HepG2 (cell line): ENCODE results near the gene SOX12. TPM values are rescaled to one million over a fixed set of nuclear protein-coding genes. Genes with fewer than 3 reads are reported as not detected.
A peak's percentile ranks its signal among the peaks of the same experiment; 100 is the strongest.

Experiments used
- CBX2 ChIP-seq, 2 experiments: fragments of 200-600 bp in 1 of 2; sonication (generic); formaldehyde crosslinking in 1 of 2; IDR thresholded peaks; 2 replicates each; pipeline versions ENCODE4 v1.7.0 to v1.8.1; 2018 to 2022; ENCODE audit warnings: low read depth in 2 of 2, low read length in 1 of 2, mild to moderate bottlenecking in 1 of 2, missing genetic modification reagents in 1 of 2
- FOXC1 ChIP-seq: sonication (generic); formaldehyde crosslinking; IDR thresholded peaks from 2 replicates; pipeline ENCODE4 v1.8.0; 2022; ENCODE audit warnings: mild to moderate bottlenecking, missing genetic modification reagents, borderline replicate concordance
- HMG20A ChIP-seq: IDR thresholded peaks from 2 replicates; pipeline ENCODE4 v1.6.1; 2016; ENCODE audit warnings: borderline replicate concordance
- HOXA7 ChIP-seq: sonication (generic); formaldehyde crosslinking; IDR thresholded peaks from 2 replicates; pipeline ENCODE4 v1.8.1; 2022; ENCODE audit warnings: mild to moderate bottlenecking, missing genetic modification reagents, moderate library complexity
- IKZF4 ChIP-seq: sonication (generic); formaldehyde crosslinking; IDR thresholded peaks from 2 replicates; pipeline ENCODE4 v1.5.1; 2020; ENCODE audit warnings: borderline replicate concordance, mild to moderate bottlenecking, low read depth, missing genetic modification reagents; ENCODE audit errors: not compliant biosample characterization
- ISX ChIP-seq: sonication (generic); formaldehyde crosslinking; conservative IDR thresholded peaks from 2 replicates; pipeline ENCODE4 v1.5.0; 2020; ENCODE audit warnings: missing genetic modification reagents
- KAT2B ChIP-seq: fragments of 150-350 bp; IDR thresholded peaks from 2 replicates; pipeline ENCODE4 v1.6.1; 2014; ENCODE audit warnings: low read depth, low read length, borderline replicate concordance
- KDM5A ChIP-seq: fragments of 200-600 bp; sonication (generic); IDR thresholded peaks from 2 replicates; pipeline ENCODE4 v1.7.0; 2018; ENCODE audit warnings: antibody characterized with exemption, mild to moderate bottlenecking, low read length, borderline replicate concordance
- MEIS1 ChIP-seq: sonication (generic); formaldehyde crosslinking; IDR thresholded peaks from 2 replicates; pipeline ENCODE4 v1.9.0; 2021; ENCODE audit warnings: mild to moderate bottlenecking, missing genetic modification reagents, moderate library complexity, borderline replicate concordance
- NFKBIZ ChIP-seq: IDR thresholded peaks from 2 replicates; pipeline ENCODE4 v1.6.1; 2018; ENCODE audit warnings: missing genetic modification reagents, missing compliant biosample characterization
- RBAK ChIP-seq: sonication (generic); formaldehyde crosslinking; IDR thresholded peaks from 2 replicates; pipeline ENCODE4 v1.5.1; 2020; ENCODE audit warnings: mild to moderate bottlenecking, missing genetic modification reagents
- SALL1 ChIP-seq: sonication (generic); formaldehyde crosslinking; IDR thresholded peaks from 2 replicates; pipeline ENCODE4 v1.8.0; 2022; ENCODE audit warnings: mild to moderate bottlenecking, missing genetic modification reagents
- SIN3B ChIP-seq: fragments of 150-350 bp; IDR thresholded peaks from 2 replicates; pipeline ENCODE4 v1.6.1; 2014; ENCODE audit warnings: low read length
- SNAPC5 ChIP-seq: sonication (generic); formaldehyde crosslinking; IDR thresholded peaks from 2 replicates; pipeline ENCODE4 v1.8.1; 2023; ENCODE audit warnings: mild to moderate bottlenecking, missing genetic modification reagents, borderline replicate concordance
- SNRNP70 ChIP-seq: fragments of 200-400 bp; formaldehyde crosslinking; IDR thresholded peaks from 2 replicates; pipeline ENCODE4 v1.6.1; 2017; ENCODE audit warnings: mild to moderate bottlenecking, low read depth, low read length, moderate library complexity
- STAT6 ChIP-seq: sonication (generic); formaldehyde crosslinking; IDR thresholded peaks from 2 replicates; pipeline ENCODE4 v1.4.0; 2020; ENCODE audit warnings: missing genetic modification reagents, mild to moderate bottlenecking, borderline replicate concordance
- THAP8 ChIP-seq: sonication (generic); formaldehyde crosslinking; IDR thresholded peaks from 2 replicates; pipeline ENCODE4 v1.5.1; 2020; ENCODE audit warnings: missing genetic modification reagents, mild to moderate bottlenecking, borderline replicate concordance
- ZFP90 ChIP-seq: sonication (generic); formaldehyde crosslinking; IDR thresholded peaks from 2 replicates; pipeline ENCODE4 v1.8.0; 2022; ENCODE audit warnings: missing genetic modification reagents, mild to moderate bottlenecking, inconsistent platforms, borderline replicate concordance
- ZNF160 ChIP-seq: sonication (generic); formaldehyde crosslinking; IDR thresholded peaks from 2 replicates; pipeline ENCODE4 v1.8.0; 2022; ENCODE audit warnings: mild to moderate bottlenecking, inconsistent platforms, missing genetic modification reagents
- ZNF225 ChIP-seq: sonication (generic); formaldehyde crosslinking; IDR thresholded peaks from 2 replicates; pipeline ENCODE4 v1.4.0; 2020; ENCODE audit warnings: mild to moderate bottlenecking, missing genetic modification reagents
- ZNF354B ChIP-seq: sonication (generic); formaldehyde crosslinking; IDR thresholded peaks from 2 replicates; pipeline ENCODE4 v1.8.0; 2022; ENCODE audit warnings: mild to moderate bottlenecking, missing genetic modification reagents
- ZNF460 ChIP-seq: sonication (generic); formaldehyde crosslinking; IDR thresholded peaks from 2 replicates; pipeline ENCODE4 v1.5.1; 2020; ENCODE audit warnings: missing genetic modification reagents, mild to moderate bottlenecking, borderline replicate concordance
- ZNF768 ChIP-seq: sonication (generic); formaldehyde crosslinking; IDR thresholded peaks from 2 replicates; pipeline ENCODE4 v1.4.0; 2020; ENCODE audit warnings: missing genetic modification reagents
- ZNF780A ChIP-seq: sonication (generic); formaldehyde crosslinking; IDR thresholded peaks from 2 replicates; pipeline ENCODE4 v1.8.0; 2022; ENCODE audit warnings: mild to moderate bottlenecking, missing genetic modification reagents, moderate library complexity
- polyA plus RNA-seq, 8 experiments: library from polyadenylated mRNA; depleted of rRNA in 3 of 8; stranded (reverse) in 7 of 8; unstranded in 1 of 8; fragments of >200 nt; fragmentation: Illumina TruSeq in 4 of 8; extraction: Trizol in 4 of 8; gene quantifications; 2 replicates each; pipeline versions ENCODE4 v1.2.1 to v1.2.3, GENCODE V29; 2011 to 2016; ENCODE audit warnings: low read depth in 4 of 8, missing spikeins in 1 of 8, mixed read lengths in 1 of 8; ENCODE audit not compliant: insufficient read depth in 1 of 8
- total RNA-seq, 5 experiments: library from RNA; depleted of rRNA; stranded (reverse); fragments of >200 nt; fragmentation: Illumina TruSeq; extraction: Trizol; gene quantifications; 2 replicates each; pipeline ENCODE4 v1.2.3, GENCODE V29; 2016; ENCODE audit warnings: low read depth in 1 of 5
- TF ChIP-seq, protein P1 (sequence below): sonication (generic); formaldehyde crosslinking; IDR thresholded peaks from 2 replicates; pipeline ENCODE4 v1.8.1; 2023; ENCODE audit warnings: mild to moderate bottlenecking, missing genetic modification reagents

SOX12 gene
- total and polyA plus RNA-seq, 2 of the 13 experiments (the other 11 are each of a cell fraction or from before 2014, with no cell fraction given), result 10.0 to 18.7 TPM

DNA sequence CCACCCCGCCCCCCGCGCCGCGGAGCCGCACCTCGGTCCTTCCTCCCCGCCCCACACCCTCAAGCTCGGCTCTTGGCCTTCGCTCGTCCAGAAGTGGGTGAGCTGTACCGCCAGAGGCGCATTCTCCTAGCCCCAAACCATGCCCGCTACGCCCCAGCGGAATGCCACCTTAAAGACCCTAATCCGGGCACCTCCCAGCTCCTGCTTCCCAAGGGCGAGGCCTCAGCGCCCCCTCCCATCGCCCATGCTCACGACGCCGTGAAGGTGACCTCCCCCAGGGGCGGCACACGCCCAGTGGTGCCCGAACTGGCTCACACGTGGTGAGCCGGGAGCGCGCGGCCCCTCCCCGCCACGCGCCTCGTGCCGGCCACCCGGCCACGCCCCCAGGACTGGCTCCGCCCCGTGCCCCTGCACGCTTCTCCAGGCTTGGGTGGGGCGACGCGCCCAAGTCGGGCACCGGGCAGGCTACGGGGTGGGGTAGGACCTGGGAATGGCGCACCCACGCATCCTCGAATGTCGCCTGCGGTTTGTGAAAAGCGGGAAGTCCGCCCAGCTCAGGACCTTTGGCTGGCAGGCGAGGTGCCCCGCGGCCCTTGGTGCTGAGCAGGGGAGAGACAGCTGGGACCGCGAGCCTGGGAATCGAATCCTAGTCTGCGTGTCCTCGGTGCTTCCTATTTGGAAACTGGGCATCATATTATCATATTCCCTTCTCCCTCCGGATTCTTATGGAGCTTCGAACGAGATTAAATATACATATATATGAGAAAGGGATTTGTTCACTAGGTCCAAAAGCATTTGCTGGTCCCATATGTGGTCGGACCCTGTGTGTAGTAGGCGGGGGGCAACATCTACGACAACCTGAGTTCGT is 941 bp upstream of the SOX12 start (continued):
- TF ChIP-seq NFKBIZ (CRISPR knock-in tag) (peak; percentile 80; the same call in 1 of the 2 replicates), ZNF354B (peak; percentile 96), RBAK (CRISPR knock-in tag) (peak; percentile 38; the same call in 1 of the 2 replicates), STAT6 (CRISPR knock-in tag) (peak; percentile 72), ZFP90 (peak; percentile 89), HOXA7 (CRISPR knock-in tag) (peak; percentile 89; the same call in 1 of the 2 replicates), SALL1 (CRISPR knock-in tag) (peak; percentile 98), ZNF780A (CRISPR knock-in tag) (peak; percentile 93), ISX (CRISPR knock-in tag) (peak; percentile 57; the same call in 1 of the 2 replicates), HMG20A (peak; percentile 58; the same call in 1 of the 2 replicates), FOXC1 (CRISPR knock-in tag) (peak; percentile 98), SIN3B (0 out of 2 replicates have a peak, but pooled peaks have one; percentile 18), KDM5A (peak; percentile 43; the same call in 1 of the 2 replicates), MEIS1 (peak; percentile 88), THAP8 (CRISPR knock-in tag) (no peak), ZNF460 (CRISPR knock-in tag) (no peak; the same call in 1 of the 2 replicates), CBX2 (IDR thresholded peaks at IDR 0.05; ENCODE audit: low read depth, low read length) (no peak), CBX2 (CRISPR knock-in tag; IDR thresholded peaks at IDR 0.05; ENCODE audit: low read depth) (no peak; the same call in none of the 2 replicates), SNAPC5 (CRISPR knock-in tag) (no peak), ZNF768 (peak; percentile 80; the same call in 1 of the 2 replicates), IKZF4 (CRISPR knock-in tag) (peak; percentile 91), ZNF160 (CRISPR knock-in tag) (peak; percentile 96), SNRNP70 (no peak), KAT2B (no peak), ZNF225 (CRISPR knock-in tag) (peak; percentile 74)
- TF ChIP-seq, protein P1, sequence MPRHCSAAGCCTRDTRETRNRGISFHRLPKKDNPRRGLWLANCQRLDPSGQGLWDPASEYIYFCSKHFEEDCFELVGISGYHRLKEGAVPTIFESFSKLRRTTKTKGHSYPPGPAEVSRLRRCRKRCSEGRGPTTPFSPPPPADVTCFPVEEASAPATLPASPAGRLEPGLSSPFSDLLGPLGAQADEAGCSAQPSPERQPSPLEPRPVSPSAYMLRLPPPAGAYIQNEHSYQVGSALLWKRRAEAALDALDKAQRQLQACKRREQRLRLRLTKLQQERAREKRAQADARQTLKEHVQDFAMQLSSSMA, result peak; percentile 80; the same call in 1 of the 2 replicates
